H7 (cell line): ENCODE measurements around the gene PTCH1. TPM values are rescaled to one million over a fixed set of nuclear protein-coding genes. Genes with fewer than 3 reads are reported as not detected.

Experiments used
- DNase-seq: peaks from one replicate; pipeline ENCODE4 v3.0.0; 2012
- H3K27me3 ChIP-seq: 2 replicates; pipeline ENCODE4 v1.6.0; 2011; ENCODE audit warnings: mild to moderate bottlenecking, low read length; ENCODE audit not compliant: control insufficient read depth, insufficient read depth
- H3K36me3 ChIP-seq: replicated peaks from 2 replicates; pipeline ENCODE4 v1.5.1; 2011; ENCODE audit warnings: low read length; ENCODE audit not compliant: control insufficient read depth, insufficient read depth
- H3K4me3 ChIP-seq: 2 replicates; pipeline ENCODE4 v1.5.1; 2011; ENCODE audit warnings: low read depth, mild to moderate bottlenecking, control low read depth, low read length, moderate library complexity; ENCODE audit not compliant: insufficient read depth
- total RNA-seq: library from RNA; depleted of rRNA; stranded (reverse); fragments of >200 nt; shearing (Covaris generic); gene quantifications from 2 replicates; pipeline ENCODE4 v1.2.3, GENCODE V29; 2014

PTCH1 gene
- total RNA-seq, 1 experiment from 2014 or later, result 14.0 TPM

DNA sequence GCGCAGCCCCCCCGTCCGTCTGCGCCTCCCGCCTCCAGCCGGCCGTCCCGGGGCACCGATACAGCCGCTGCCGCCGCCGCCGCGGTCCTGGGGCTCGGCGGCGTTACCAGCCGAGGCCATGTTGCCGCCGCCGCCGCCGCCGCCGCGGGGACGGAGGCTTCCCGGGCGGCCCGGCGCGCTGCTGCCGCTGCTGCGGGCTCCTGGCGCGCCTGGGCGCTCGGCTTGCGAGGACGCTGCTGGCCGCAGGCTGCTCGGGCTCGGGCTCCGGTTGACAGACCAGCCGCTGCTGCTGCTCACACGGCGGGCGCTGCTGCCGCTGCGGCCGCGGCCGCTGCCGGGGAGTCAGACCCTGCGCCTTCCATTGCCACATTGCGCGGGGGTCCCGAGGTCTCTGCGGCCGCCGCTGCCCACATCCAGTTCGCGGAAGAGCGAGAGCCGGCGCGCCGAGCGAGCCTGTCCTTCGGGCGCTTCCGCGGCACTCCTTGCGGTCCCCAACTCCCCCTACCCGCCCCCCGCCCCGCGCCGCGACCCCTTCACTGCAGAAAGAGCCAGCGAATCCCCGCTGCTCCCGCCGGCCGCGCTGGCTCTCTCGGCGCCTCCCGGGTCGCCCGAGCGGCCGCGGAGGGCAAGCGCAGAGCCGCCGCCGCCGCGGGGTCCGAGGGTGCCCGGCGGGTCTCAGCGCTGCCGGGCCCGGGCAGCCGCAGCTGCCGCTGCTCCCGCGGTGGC, 8.4 kb downstream of the PTCH1 start:
- peaks cover 5% of the 10 kb centered on the region; the same call in 1 of the 2 replicates for H3K27me3 ChIP-seq
- no peaks in the 10 kb centered on the region for H3K36me3 ChIP-seq
- peak overlapping the region; percentile 78 for H3K4me3 ChIP-seq
- peak; percentile 55 for DNase-seq

DNA sequence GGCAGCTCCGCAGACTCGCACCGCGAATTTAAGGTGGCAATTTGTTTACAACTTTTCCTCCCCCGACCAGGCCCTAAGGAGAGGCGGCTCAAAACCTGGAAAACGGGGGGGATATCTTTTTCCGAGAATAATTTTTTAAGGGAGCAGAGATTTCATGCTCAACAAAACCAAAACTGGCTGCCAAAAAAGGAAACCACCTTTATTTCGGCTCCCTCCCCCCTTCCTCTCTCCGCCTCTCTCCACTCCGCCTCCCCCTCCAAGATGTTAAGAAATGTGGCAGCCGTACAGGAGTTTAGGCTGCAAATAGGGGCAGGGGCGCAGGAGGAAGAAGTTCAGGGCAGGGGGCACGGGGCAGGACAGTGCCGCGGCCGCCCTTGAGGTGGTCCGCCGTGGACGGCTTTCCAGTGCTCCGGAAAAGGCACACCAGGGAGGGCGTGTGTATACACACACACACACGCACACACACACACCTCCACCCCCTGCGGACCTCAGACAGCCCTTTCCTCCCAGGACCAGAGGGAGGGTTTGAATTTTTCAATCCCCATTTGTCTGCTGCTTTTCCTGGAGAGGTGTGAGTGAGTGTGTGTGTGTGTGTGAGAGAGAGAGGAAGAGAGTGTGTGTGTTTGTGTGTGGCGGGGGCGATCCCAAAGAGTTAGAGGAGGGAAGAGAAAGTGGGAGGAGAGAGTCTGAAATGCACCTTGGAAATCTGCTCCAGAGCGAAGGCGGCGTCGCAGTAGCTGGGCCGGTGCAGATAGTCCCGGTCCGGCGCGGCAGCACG, 9.1 kb downstream of the PTCH1 start:
- H3K27me3 ChIP-seq, result no peaks in the 10 kb centered on the region; the same call in 1 of the 2 replicates
- H3K36me3 ChIP-seq, result no peaks in the 10 kb centered on the region
- peak overlapping the region; percentile 78 for H3K4me3 ChIP-seq
- DNase-seq, result peak; percentile 72

- Histone ChIP-seq H3K36me3 (no peaks in the 10 kb centered on the region), H3K4me3 (peak overlapping the region; percentile 78), H3K27me3 (no peaks in the 10 kb centered on the region; the same call in 1 of the 2 replicates)
- peak; percentile 74 for DNase-seq
These were observed 9.9 kb downstream of the PTCH1 start for GRCh38 chr9:95506678-95507463.

DNA sequence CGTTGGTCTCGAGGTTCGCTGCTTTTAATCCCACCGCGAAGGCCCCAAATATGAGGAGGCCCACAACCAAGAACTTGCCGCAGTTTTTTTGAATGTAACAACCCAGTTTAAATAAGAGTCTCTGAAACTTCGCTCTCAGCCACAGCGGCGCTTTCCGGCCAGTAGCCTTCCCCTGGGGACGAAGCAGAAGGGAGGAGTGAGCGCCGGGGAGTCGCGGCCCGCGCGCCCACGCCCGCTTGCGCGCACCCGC, 10.4 kb downstream of the PTCH1 start:
- Histone ChIP-seq H3K27me3 (no peaks in the 10 kb centered on the region; the same call in 1 of the 2 replicates), H3K4me3 (peak overlapping the region; percentile 78), H3K36me3 (no peaks in the 10 kb centered on the region)
- DNase-seq, result peak; percentile 59

DNA sequence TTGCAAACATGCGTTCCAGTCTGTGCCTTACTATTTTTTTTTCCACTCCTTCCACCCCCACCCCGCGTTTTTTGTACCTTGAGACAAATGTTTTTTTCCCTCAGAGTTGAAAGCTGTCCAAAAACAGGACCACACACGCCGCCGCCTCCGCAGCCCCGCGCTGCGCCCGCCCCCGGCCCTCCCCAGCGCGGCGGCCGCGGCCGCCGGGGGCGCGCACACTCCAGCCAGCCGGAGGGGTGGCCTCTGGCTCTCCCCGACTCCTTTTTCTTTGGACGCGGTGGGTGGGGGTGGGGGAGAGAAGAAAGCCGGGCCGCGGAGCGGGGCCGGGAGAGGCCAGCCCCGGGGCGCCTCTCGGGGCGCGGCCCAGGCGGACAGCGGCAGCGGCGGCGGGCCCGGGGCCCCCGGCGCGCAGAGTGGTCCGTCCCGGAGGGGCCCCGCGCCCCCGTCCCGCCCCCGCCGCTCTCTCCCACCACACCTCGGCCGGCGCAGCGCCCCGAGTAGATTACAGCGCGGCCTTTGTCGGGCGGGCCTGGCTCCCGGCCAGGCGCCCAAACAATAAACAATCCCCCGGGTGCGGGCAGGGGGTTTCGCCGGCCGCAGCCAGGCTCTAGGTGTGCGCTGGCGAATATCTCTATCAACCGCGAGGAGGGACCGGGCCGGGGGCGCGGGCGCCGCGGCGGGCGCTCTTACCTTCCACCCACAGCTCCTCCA, 10.9 kb downstream of the PTCH1 start:
- Histone ChIP-seq H3K27me3 (no peaks in the 10 kb centered on the region; the same call in 1 of the 2 replicates), H3K36me3 (no peaks in the 10 kb centered on the region), H3K4me3 (peak overlapping the region; percentile 78)
- DNase-seq, result peak; percentile 92

DNA sequence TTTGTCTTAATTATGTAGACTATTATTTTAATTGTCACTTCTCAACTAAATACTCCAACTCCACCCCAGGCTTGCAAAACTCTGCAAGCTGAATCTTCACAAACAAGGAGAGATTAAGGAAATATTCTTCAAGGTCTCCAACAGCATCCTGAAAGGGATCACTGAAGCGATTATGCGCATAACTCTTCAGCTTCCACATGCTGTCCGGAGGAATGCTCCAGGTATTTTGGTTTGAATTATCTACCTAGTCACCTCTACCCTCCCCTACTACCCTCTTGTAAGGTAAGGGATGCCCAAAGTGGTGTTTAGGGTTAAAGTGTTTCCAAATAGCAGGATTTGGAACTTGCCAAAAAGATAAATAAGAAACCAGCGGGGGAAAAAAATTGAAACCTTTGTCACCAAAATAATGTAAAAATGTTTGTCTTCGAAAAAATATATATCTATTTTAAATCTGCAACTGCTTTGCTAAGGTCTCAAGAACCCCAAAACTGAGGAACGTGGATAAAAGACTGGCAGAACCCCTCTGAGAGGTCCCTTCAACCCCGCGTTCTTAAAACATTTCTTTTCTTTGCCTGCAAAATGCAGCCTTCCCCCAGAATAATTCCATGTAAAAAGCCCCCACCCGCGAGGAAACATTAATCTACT, 11.6 kb downstream of the PTCH1 start:
- no peaks in the 10 kb centered on the region for H3K36me3 ChIP-seq
- peak overlapping the region; percentile 78 for H3K4me3 ChIP-seq
- DNase-seq, result no peak
- no peaks in the 10 kb centered on the region; the same call in 1 of the 2 replicates for H3K27me3 ChIP-seq

DNA sequence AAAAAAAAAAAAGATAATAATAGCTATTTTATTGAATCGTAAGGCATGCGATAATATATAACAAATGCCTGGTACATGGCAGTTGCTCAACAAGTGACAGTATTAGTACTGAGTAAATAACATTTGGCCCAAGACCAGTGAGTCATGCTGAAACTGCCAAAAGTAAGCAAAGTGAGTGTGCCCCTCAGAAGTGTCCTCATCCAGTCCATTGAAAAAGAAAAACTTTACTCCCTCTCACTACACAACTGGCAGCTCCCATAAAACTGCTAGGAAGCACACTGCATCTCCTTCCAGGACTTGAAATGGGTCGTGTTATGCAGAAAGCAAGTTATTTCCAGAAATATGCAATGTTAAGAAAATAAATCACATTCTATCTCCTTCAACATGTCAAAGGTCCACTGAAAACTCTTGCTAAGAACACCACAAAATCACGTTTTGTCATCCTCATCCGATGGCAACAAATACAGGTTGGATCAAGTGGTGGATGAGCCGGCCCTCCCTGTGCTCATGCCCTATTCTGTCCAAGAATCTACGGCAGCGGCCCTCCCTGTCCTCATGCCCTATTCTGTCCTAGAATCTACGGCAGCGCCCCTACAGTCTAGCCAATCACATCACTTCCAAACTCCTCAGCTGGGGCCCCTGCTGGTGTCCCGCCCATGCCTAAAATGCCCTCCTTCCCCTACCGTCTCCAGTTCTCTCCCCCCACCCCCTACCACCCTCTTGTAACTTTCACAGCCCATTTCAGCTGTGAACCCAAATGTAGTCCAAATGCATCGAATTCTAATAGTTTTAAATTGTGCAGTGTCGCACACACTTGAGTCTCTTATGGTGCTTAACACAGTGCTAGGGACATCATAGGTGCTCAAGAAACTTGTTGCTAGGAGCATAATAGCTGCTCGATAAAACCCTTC, 12.5 kb downstream of the PTCH1 start:
- DNase-seq, result peak; percentile 89
- Histone ChIP-seq H3K4me3 (no peak overlapping the region), H3K36me3 (no peaks in the 10 kb centered on the region), H3K27me3 (no peaks in the 10 kb centered on the region; the same call in 1 of the 2 replicates)

DNA sequence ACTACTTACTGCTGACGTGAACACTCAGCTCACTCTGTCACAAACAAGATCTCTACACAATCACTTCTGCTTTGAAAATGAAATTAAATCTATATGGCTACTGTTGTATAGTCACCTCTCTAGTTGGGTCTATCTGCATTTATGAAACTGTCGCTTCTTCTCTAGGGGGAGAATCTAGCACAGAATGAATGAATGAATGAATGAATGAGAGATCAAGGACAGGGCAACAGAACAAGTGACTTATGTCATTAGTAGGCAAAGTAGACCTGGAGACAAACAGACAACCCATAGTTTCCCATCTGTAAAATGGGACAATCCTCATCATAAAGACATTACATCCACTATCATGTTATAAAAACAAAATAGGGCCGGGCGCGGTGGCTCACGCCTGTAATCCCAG, 13.4 kb downstream of the PTCH1 start:
- no peaks in the 10 kb centered on the region; the same call in 1 of the 2 replicates for H3K27me3 ChIP-seq
- DNase-seq, result no peak
- H3K4me3 ChIP-seq, result no peak overlapping the region
- H3K36me3 ChIP-seq, result peaks cover 2% of the 10 kb centered on the region; the same call in 1 of the 2 replicates

- DNase-seq, result no peak
- H3K4me3 ChIP-seq, result no peak overlapping the region
- peaks cover 2% of the 10 kb centered on the region; the same call in 1 of the 2 replicates for H3K36me3 ChIP-seq
- H3K27me3 ChIP-seq, result no peaks in the 10 kb centered on the region
These were observed 14.5 kb downstream of the PTCH1 start for GRCh38 chr9:95502248-95502647.

DNA sequence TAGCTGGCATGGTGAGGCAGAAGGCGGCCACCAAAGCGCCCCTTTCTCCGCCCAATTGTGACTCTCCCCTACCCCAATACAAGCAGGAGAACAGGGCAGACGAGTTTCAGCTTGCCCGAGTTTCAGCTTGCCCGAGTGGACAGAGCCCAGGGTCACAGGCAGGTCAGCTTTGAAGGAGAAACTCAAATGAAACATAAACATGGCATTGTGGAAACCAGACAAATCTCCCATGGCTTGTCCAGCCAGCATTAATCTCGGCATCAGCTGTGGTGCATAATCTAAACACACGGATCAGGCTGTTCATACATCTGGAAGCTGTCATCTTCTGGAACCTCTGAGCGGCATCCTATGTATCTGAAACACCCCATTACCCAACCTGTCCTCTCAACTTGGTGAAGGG, 16.9 kb downstream of the PTCH1 start:
- Histone ChIP-seq H3K4me3 (no peak overlapping the region), H3K27me3 (no peaks in the 10 kb centered on the region), H3K36me3 (peaks cover 2% of the 10 kb centered on the region; the same call in 1 of the 2 replicates)
- DNase-seq, result no peak

DNA sequence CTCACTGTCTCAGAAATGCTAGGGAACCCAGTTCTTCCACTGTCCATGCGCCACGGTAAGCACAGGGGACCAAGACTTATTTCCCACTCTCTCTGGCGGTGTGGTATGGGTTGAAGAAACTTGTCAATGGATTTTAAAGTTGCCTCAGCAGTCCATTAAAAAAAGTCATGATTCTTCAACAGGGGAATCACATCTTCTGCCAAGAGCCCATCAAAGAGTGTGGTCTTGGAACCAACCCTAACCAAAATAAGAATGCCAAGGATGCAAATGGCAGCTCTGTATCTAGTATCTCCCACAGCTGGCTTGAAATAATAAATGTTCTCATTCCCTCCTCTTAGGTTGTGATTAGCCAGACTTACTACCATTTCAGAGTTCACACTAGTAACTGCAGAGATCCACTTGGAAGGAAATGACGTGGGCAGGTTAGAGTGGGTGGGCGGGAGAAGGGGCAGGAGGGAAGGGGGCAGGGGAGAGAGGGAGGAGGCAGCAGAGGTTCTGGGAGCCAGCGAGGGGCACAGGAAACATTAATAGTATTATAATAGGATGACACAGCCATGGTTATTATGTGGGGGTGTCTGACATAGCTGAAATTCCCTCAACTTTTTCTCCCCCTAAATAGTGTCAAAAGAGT, 17.6 kb downstream of the PTCH1 start:
- DNase-seq, result no peak
- H3K4me3 ChIP-seq, result no peak overlapping the region
- peaks cover 2% of the 10 kb centered on the region; the same call in 1 of the 2 replicates for H3K36me3 ChIP-seq
- no peaks in the 10 kb centered on the region for H3K27me3 ChIP-seq

- Histone ChIP-seq H3K4me3 (no peak overlapping the region), H3K36me3 (peaks cover 2% of the 10 kb centered on the region; the same call in 1 of the 2 replicates), H3K27me3 (no peaks in the 10 kb centered on the region)
- DNase-seq, result no peak
These were observed 18.1 kb downstream of the PTCH1 start for GRCh38 chr9:95498641-95499040.
